B cell (primary cell): Measurements from ENCODE around the gene KLK14. TPM values are rescaled to one million over a fixed set of nuclear protein-coding genes. Genes with fewer than 3 reads are reported as not detected.

ENCODE experiments used
- ATAC-seq: fragments of 200-7000 bp; cut with Tn5 transposase; one replicate; pipeline ENCODE4 v1.10.0; 2021; ENCODE audit warnings: low read depth, mild to moderate bottlenecking, moderate number of reproducible peaks, moderate library complexity
- CTCF ChIA-PET: fragments of 350-600 bp; sonication (Branson Sonifier 250); formaldehyde crosslinking; loops from one replicate; lab custom pipeline; 2021; ENCODE audit warnings: antibody characterized with exemption, inconsistent platforms; lab: Charles Lee
- POLR2A ChIA-PET: fragments of 350-600 bp; sonication (Branson Sonifier 250); formaldehyde crosslinking; loops from one replicate; lab custom pipeline; 2021; ENCODE audit warnings: antibody characterized with exemption; lab: Charles Lee
- DNase-seq: peaks from one replicate; pipeline ENCODE4 v3.0.0; 2013
- H2AFZ ChIP-seq: 2 replicates; pipeline ENCODE4 v1.6.1; 2012; ENCODE audit warnings: mild to moderate bottlenecking, low read depth, low read length; ENCODE audit not compliant: insufficient read depth, poor library complexity, severe bottlenecking
- H3K27ac ChIP-seq, 2 donors: 1 replicate in 1 of 2; 2 replicates in 1 of 2; pipeline ENCODE4 v1.5.1; 2012 to 2013; ENCODE audit warnings: low read length in 2 of 2, mild to moderate bottlenecking in 2 of 2, moderate library complexity in 1 of 2
- H3K27me3 ChIP-seq, 4 experiments: fragments of 200-600 bp in 1 of 4; sonication (generic) in 1 of 4; replicated peaks in 1 of 4; 1 replicate in 2 of 4; 2 replicates in 2 of 4; pipeline versions ENCODE4 v1.6.1 to v1.7.0; 2013 to 2016; ENCODE audit warnings: low read length in 3 of 4, mild to moderate bottlenecking in 2 of 4, mixed read lengths in 1 of 4, moderate library complexity in 1 of 4; ENCODE audit not compliant: insufficient read depth in 4 of 4, control insufficient read depth in 3 of 4; ENCODE audit errors: control extremely low read depth in 1 of 4
- H3K36me3 ChIP-seq, 2 experiments: replicated peaks in 1 of 2; 1 replicate in 1 of 2; 2 replicates in 1 of 2; pipeline versions ENCODE4 v1.6.1 to v1.7.1; 2013; ENCODE audit warnings: low read length in 1 of 2; ENCODE audit not compliant: insufficient read depth in 2 of 2, control insufficient read depth in 1 of 2; ENCODE audit errors: control extremely low read depth in 1 of 2, extremely low read depth in 1 of 2
- H3K4me1 ChIP-seq, 2 donors: fragments of 200-600 bp in 1 of 2; sonication (generic) in 1 of 2; 1 replicate in 1 of 2; 2 replicates in 1 of 2; pipeline versions ENCODE4 v1.5.1 to v1.6.1; 2013 to 2017; ENCODE audit warnings: low read length in 2 of 2; ENCODE audit not compliant: control insufficient read depth in 2 of 2, insufficient read depth in 2 of 2
- H3K4me2 ChIP-seq: replicated peaks from 2 replicates; pipeline ENCODE3; 2012; ENCODE audit warnings: mild to moderate bottlenecking, low read depth, low read length; ENCODE audit not compliant: poor library complexity, severe bottlenecking
- H3K4me3 ChIP-seq, 5 experiments: fragments of 200-600 bp in 1 of 5; sonication (generic) in 1 of 5; 1 replicate in 3 of 5; 2 replicates in 2 of 5; pipeline versions ENCODE4 v1.5.1 to v1.7.0; 2011 to 2016; ENCODE audit warnings: low read length in 4 of 5, mild to moderate bottlenecking in 4 of 5, low read depth in 2 of 5, control low read depth in 1 of 5, moderate library complexity in 1 of 5; ENCODE audit not compliant: insufficient read depth in 1 of 5; ENCODE audit errors: control extremely low read depth in 1 of 5, extremely low read depth in 1 of 5
- H3K79me2 ChIP-seq: fragments of 200-600 bp; sonication (generic); one replicate; pipeline ENCODE4 v1.6.0; 2016; ENCODE audit warnings: low read length; ENCODE audit not compliant: control insufficient read depth, insufficient read depth
- H3K9ac ChIP-seq: fragments of 200-600 bp; sonication (generic); 2 replicates; pipeline ENCODE4 v1.6.1; 2017; ENCODE audit warnings: mild to moderate bottlenecking, low read length, moderate library complexity
- H3K9me3 ChIP-seq, 3 donors: one replicate each; pipeline versions ENCODE4 v1.6.1 to v1.7.1; 2013; ENCODE audit warnings: low read length in 2 of 3; ENCODE audit not compliant: control insufficient read depth in 2 of 3, insufficient read depth in 1 of 3; ENCODE audit errors: control extremely low read depth in 1 of 3
- H4K20me1 ChIP-seq: 2 replicates; pipeline ENCODE4 v1.6.0; 2012; ENCODE audit warnings: mild to moderate bottlenecking, low read length; ENCODE audit not compliant: insufficient read depth, control insufficient read depth, poor library complexity, severe bottlenecking
- H3K27ac Mint-ChIP-seq: one replicate; pipeline ENCODE4 v1.8.0; 2021; ENCODE audit warnings: mixed read lengths
- H3K27me3 Mint-ChIP-seq: one replicate; pipeline ENCODE4 v1.8.0; 2021; ENCODE audit warnings: mixed read lengths
- H3K4me1 Mint-ChIP-seq: one replicate; pipeline ENCODE4 v1.8.0; 2021; ENCODE audit warnings: mixed read lengths
- H3K4me3 Mint-ChIP-seq: one replicate; pipeline ENCODE4 v1.8.0; 2021; ENCODE audit warnings: mixed read lengths
- H3K9me3 Mint-ChIP-seq: one replicate; pipeline ENCODE4 v1.8.0; 2022; ENCODE audit warnings: mixed read lengths; ENCODE audit not compliant: insufficient read depth
- EZH2 ChIP-seq: IDR thresholded peaks from 2 replicates; pipeline ENCODE4 v1.6.1; 2012; ENCODE audit warnings: borderline replicate concordance, low read depth, mild to moderate bottlenecking, moderate library complexity, low read length; ENCODE audit not compliant: insufficient read depth, poor library complexity, severe bottlenecking
- WGBS: methylation state at CpG from one replicate; pipeline ENCODE4 v1.1.5; 2013; ENCODE audit warnings: missing lambda C conversion rate; ENCODE audit not compliant: insufficient coverage; 5-methylcytosine and 5-hydroxymethylcytosine counted together
- intact Hi-C: fragments of 100-400 bp; cut with micrococcal nuclease; formaldehyde crosslinking; loops from one replicate; pipeline ENCODE4 v1.10.0; 2022
- polyA plus RNA-seq: library from polyadenylated mRNA; depleted of rRNA; stranded (reverse); fragments of >200 nt; gene quantifications from 2 replicates; pipeline ENCODE4 v1.2.3, GENCODE V29; 2012
- total RNA-seq, 2 donors: library from RNA; stranded (reverse); fragments of 120-200 nt in 1 of 2; gene quantifications; 1 replicate in 1 of 2; 2 replicates in 1 of 2; pipeline versions ENCODE4 v1.2.3 to v1.2.4, GENCODE V29; 2013 to 2022
- TF ChIP-seq, protein P1 (sequence below): fragments of 200-600 bp; IDR thresholded peaks from one replicate; pipeline ENCODE4 v1.8.0; 2022; ENCODE audit warnings: antibody characterized with exemption, mild to moderate bottlenecking

The KLK14 gene
- total and polyA plus RNA-seq, 2 donors (not counting 1 experiment from before 2014, with no cell fraction given) = 0.49 to 0.59 TPM

DNA sequence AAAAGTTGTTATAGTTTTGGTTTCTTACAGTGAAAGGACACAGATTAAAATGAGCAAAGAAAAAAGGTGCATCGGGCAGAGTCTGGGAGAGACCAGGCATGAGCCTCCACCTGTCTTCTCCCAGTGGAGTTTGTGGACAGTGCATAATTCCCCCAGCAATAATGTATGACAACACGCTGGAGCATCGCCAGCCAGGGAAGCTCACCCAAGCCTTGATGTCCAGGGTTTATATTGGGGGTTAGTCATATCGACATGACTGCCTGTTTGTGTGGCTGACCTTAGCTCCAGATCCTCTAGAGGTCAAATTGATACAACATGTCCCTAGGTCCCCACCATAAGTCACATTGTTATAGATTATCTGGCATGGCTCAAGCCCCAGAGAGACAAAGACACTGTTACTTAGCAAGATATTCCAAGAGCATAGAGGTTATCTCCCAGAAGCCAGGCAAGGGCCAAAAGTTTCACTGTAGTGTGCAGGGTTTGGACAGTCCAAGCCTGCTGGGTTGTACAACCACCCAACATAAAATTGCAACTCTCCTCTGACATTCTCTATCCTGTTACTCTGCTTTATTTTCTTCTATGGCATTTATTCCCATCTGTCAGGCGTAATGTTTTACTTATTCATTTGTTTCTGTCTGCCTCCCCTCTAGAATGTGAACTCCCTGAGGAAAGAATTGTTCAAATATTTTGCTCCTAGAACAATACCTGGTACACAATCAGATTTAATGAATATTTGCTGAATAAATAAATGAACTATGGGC, 12.2 kb downstream of the KLK14 start:
- H3K4me2 ChIP-seq = no peak overlapping the region
- H3K4me1 Mint-ChIP-seq = no peaks in the 10 kb centered on the region
- H3K27ac Mint-ChIP-seq = no peak overlapping the region
- H3K27ac ChIP-seq = no peak overlapping the region
- peaks cover 0 to 6% (median 0%) of the 10 kb centered on the region in 3 donors for H3K9me3 ChIP-seq
- peaks cover 0 to 12% (median 7%) of the 10 kb centered on the region in 4 experiments for H3K27me3 ChIP-seq
- POLR2A ChIA-PET = no interaction called here
- CTCF ChIA-PET = no interaction called here
- TF ChIP-seq EZH2 = no peak
- TF ChIP-seq, protein P1, sequence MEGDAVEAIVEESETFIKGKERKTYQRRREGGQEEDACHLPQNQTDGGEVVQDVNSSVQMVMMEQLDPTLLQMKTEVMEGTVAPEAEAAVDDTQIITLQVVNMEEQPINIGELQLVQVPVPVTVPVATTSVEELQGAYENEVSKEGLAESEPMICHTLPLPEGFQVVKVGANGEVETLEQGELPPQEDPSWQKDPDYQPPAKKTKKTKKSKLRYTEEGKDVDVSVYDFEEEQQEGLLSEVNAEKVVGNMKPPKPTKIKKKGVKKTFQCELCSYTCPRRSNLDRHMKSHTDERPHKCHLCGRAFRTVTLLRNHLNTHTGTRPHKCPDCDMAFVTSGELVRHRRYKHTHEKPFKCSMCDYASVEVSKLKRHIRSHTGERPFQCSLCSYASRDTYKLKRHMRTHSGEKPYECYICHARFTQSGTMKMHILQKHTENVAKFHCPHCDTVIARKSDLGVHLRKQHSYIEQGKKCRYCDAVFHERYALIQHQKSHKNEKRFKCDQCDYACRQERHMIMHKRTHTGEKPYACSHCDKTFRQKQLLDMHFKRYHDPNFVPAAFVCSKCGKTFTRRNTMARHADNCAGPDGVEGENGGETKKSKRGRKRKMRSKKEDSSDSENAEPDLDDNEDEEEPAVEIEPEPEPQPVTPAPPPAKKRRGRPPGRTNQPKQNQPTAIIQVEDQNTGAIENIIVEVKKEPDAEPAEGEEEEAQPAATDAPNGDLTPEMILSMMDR = no peak
- H3K27me3 Mint-ChIP-seq = peaks cover 35% of the 10 kb centered on the region
- H3K79me2 ChIP-seq = no peaks in the 10 kb centered on the region
- H3K4me3 ChIP-seq = no peak overlapping the region
- no peaks in the 10 kb centered on the region for H3K4me1 ChIP-seq
- no peaks in the 10 kb centered on the region for H3K36me3 ChIP-seq
- H2AFZ ChIP-seq = no peak overlapping the region
- no peak for DNase-seq
- peaks cover 5% of the 10 kb centered on the region for H3K9me3 Mint-ChIP-seq
- WGBS = no CpG with 5 or more reads among the region's 5 CpGs
- no peak overlapping the region for H3K4me3 Mint-ChIP-seq
- ATAC-seq = no peak
- H4K20me1 ChIP-seq = no peaks in the 10 kb centered on the region
- H3K9ac ChIP-seq = no peak overlapping the region
- intact Hi-C loops = no loop called here
